SK-N-SH treated with all-trans-retinoic acid at 6 μM for 48 hours (cell line): ENCODE measurements around the gene CDC26.

ENCODE experiments used
- POU6F1 ChIP-seq: fragments of 250-450 bp; sonication (Bioruptor Pico); IDR thresholded peaks from 2 replicates; pipeline ENCODE4 v1.8.0; 2021; ENCODE audit warnings: low read depth, mild to moderate bottlenecking, moderate library complexity, borderline replicate concordance
- PPARA ChIP-seq: fragments of 250-450 bp; sonication (Bioruptor Pico); IDR thresholded peaks from 2 replicates; pipeline ENCODE4 v1.5.0; 2020; ENCODE audit warnings: mild to moderate bottlenecking, borderline replicate concordance
- TOX ChIP-seq: fragments of 250-450 bp; sonication (Bioruptor Pico); IDR thresholded peaks from 2 replicates; pipeline ENCODE4 v1.8.0; 2021; ENCODE audit warnings: mild to moderate bottlenecking, moderate library complexity, borderline replicate concordance
- ZFP3 ChIP-seq: fragments of 250-450 bp; sonication (Bioruptor Pico); IDR thresholded peaks from 2 replicates; pipeline ENCODE4 v1.5.0; 2020; ENCODE audit warnings: mild to moderate bottlenecking, moderate library complexity
- ZNF70 ChIP-seq: fragments of 450-650 bp; formaldehyde crosslinking; IDR thresholded peaks from 2 replicates; pipeline ENCODE4 v1.5.0; 2020; ENCODE audit warnings: mild to moderate bottlenecking, moderate library complexity

GRCh38 chr9:113306566-113306965 is 31.2 kb upstream of the CDC26 start:
- TF ChIP-seq ZFP3 (CRISPR knock-in tag) = no peak
- TF ChIP-seq TOX (CRISPR knock-in tag) = no peak
- no peak for TF ChIP-seq PPARA (CRISPR knock-in tag)
- no peak for TF ChIP-seq POU6F1 (CRISPR knock-in tag)
- no peak for TF ChIP-seq ZNF70 (CRISPR knock-in tag)
